Panc1 (cell line): ENCODE data around the gene WNT7B. TPM values are rescaled to one million over a fixed set of nuclear protein-coding genes. Genes with fewer than 3 reads are reported as not detected.
A peak's percentile ranks its signal among the peaks of the same experiment; 100 is the strongest.

ENCODE experiments used
- ATAC-seq: fragments of 200-7000 bp; cut with Tn5 transposase; 2 replicates; pipeline ENCODE4 v1.9.1; 2020; ENCODE audit warnings: mild to moderate bottlenecking, moderate library complexity
- BruUV-seq: library from RNA; stranded (reverse); fragments of 400-500 nt; replicated peaks from 2 replicates; lab custom pipeline; 2021; lab: Mats Ljungman, UMichigan
- CTCF ChIA-PET: fragments of 300-600 bp; sonication (Branson Sonifier 250); formaldehyde crosslinking; loops from one replicate; lab custom pipeline; 2022; ENCODE audit warnings: antibody characterized with exemption; lab: Charles Lee
- POLR2A ChIA-PET: fragments of 300-600 bp; sonication (Branson Sonifier 250); formaldehyde crosslinking; loops from one replicate; lab custom pipeline; 2022; ENCODE audit warnings: antibody characterized with exemption; lab: Charles Lee
- DNase-seq: peaks from one replicate; pipeline ENCODE4 v3.0.0-alpha.2; 2010; ENCODE audit warnings: low read depth, low spot score
- H3K27ac ChIP-seq: 2 replicates; pipeline ENCODE4 v1.5.1; 2011; ENCODE audit warnings: mild to moderate bottlenecking, low read length, inconsistent platforms
- H3K27me3 ChIP-seq: fragments of 200-500 bp; sonication (Bioruptor generic); 2 replicates; pipeline ENCODE4 v1.6.0; 2014; ENCODE audit warnings: low read length, inconsistent platforms; ENCODE audit not compliant: control insufficient read depth, insufficient read depth
- H3K36me3 ChIP-seq: fragments of 200-500 bp; sonication (Bioruptor generic); 2 replicates; pipeline ENCODE4 v1.5.1; 2014; ENCODE audit warnings: inconsistent platforms, mild to moderate bottlenecking, low read length, moderate library complexity; ENCODE audit not compliant: control insufficient read depth, insufficient read depth
- H3K4me1 ChIP-seq: 2 replicates; pipeline ENCODE4 v1.5.1; 2011; ENCODE audit warnings: inconsistent platforms, mild to moderate bottlenecking, low read length, moderate library complexity; ENCODE audit not compliant: control insufficient read depth, insufficient read depth
- H3K4me3 ChIP-seq, 2 experiments: 2 replicates each; pipeline ENCODE4 v1.5.1; 2011 to 2012; ENCODE audit warnings: low read depth in 2 of 2, low read length in 2 of 2, mild to moderate bottlenecking in 2 of 2, inconsistent platforms in 1 of 2, moderate library complexity in 1 of 2
- H3K9me3 ChIP-seq: fragments of 200-500 bp; sonication (Bioruptor generic); 2 replicates; pipeline ENCODE4 v1.5.1; 2014; ENCODE audit warnings: low read depth, mild to moderate bottlenecking, inconsistent platforms, low read length, moderate library complexity; ENCODE audit not compliant: control insufficient read depth, insufficient read depth
- POLR2AphosphoS5 ChIP-seq: IDR thresholded peaks from 2 replicates; pipeline ENCODE4 v1.6.1; 2012; ENCODE audit warnings: mild to moderate bottlenecking, low read depth, low read length, moderate library complexity
- SIN3A ChIP-seq: IDR thresholded peaks from 2 replicates; pipeline ENCODE4 v1.6.1; 2012; ENCODE audit warnings: low read depth, mild to moderate bottlenecking, low read length, moderate library complexity, borderline replicate concordance; ENCODE audit not compliant: insufficient read depth
- TCF7L2 ChIP-seq: IDR thresholded peaks from 2 replicates; pipeline ENCODE4 v1.6.1; 2011; ENCODE audit warnings: mild to moderate bottlenecking, low read depth, low read length, inconsistent platforms
- in situ Hi-C: cut with HindIII; loops from 2 replicates; pipeline ENCODE4 v1.10.0; 2016; ENCODE audit warnings: low sequenced_read_pairs, low pct_unique_long_range_greater_than_20kb
- intact Hi-C: fragments of 100-400 bp; cut with micrococcal nuclease; formaldehyde crosslinking; loops from one replicate; pipeline ENCODE4 v1.10.0; 2022; ENCODE audit not compliant: unreplicated experiment
- total RNA-seq: library from RNA; stranded (reverse); gene quantifications from one replicate; pipeline ENCODE4 v1.2.1, GENCODE V29; 2021; ENCODE audit not compliant: unreplicated experiment
- TF ChIP-seq, protein P1 (sequence below), 2 experiments: IDR thresholded peaks; 2 replicates each; pipeline ENCODE4 v1.6.1; 2011 to 2012; ENCODE audit warnings: low read depth in 2 of 2, control low read depth in 1 of 2, low read length in 1 of 2, mild to moderate bottlenecking in 1 of 2, moderate library complexity in 1 of 2; ENCODE audit not compliant: insufficient read depth in 1 of 2
- TF ChIP-seq, protein P2 (sequence below): fragments of 450-650 bp; IDR thresholded peaks from 2 replicates; pipeline ENCODE4 v1.5.1; 2017; ENCODE audit warnings: mild to moderate bottlenecking

WNT7B gene
- total RNA-seq, 1 experiment from 2014 or later = 52.1 TPM

DNA sequence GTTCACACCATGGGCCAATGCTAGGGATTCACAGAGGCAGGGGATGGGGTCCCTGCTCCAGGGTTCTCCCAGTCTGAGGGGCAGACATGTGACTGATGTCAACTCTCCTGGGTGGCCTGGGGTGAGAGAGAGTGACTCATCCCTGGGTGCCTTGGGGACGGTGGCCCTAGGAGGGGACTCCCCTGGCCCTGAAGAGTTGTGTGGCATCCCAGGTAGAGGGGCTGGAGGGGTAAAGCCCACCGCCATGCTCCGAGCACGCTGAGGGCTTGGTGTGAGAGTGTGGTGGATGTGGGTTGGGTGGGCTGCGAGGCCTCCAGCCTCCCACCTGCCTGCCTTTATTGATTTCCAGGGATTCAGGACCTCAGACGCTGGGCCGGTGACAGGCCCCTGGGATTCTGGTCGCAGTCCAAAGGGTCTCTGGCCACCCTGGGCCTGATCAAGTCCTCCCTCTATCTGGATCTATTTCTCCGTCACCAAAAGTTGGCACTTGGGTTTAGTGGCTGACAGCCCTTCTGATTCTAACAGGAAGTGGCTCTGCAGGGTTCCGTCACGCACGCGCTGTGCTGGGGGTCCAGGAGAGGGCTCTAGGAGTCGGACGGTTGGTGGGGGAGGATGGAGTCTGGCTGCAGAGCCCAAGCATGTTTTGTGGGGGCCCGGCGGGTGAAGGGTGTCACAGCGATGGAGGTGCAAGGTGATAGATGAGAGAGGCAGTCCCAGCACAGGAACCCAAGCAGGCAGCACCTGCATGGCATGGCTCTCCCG, 27.3 kb upstream of the WNT7B start:
- in situ Hi-C loops = loop anchor here (25.0 kb wide), 1 partner anchor 308 kb away; no protein-coding TSS in a partner anchor
- peak overlapping the region; percentile 44; the same call in 1 of the 2 replicates for H3K27ac ChIP-seq
- CTCF ChIA-PET = no interaction called here

DNA sequence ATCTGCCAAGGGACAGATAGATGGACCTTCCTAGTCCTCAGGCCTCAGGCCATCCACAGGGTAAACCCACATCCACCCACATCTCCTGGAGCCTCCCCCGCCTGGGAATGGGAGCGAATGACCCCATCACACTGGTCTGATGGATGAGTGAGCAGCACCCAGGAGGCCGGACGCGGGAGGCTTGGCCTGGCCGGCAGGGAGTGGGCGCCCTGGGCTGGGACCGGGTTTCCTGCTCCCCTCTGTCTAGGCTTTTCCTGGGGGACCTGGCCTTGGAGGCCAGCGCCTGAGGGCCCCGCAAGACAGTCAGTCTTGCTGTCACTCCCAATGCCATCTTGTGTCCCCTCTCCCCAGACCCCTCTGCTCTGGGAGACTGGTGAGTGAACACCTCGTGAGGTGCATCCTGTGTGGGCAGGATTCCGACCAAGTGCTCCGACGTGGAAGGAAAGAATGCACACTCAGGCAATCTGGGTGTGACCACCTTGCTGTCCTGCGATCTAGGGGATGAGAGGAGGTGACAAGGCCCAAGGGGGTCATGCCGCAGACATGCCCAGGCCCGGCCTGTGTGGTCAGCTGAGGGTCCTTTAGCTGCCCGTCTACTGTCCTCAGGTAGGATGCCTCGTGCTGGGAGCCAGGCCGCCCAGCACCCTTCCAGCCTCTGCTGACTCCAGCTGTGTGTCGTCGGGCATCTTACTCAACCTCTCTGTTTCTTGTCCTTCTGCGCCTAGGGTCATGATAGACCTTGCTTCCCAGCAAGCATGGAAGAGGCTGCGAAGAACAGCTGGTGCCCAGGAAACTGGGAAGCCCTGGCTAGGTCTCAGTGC, 26.5 kb upstream of the WNT7B start:
- DNase-seq = no peak
- H3K27ac ChIP-seq = peak overlapping the region; percentile 44
- intact Hi-C loops (no loop called here), in situ Hi-C loops (loop anchor here (25.0 kb wide), 1 partner anchor 309 kb away; no protein-coding TSS in a partner anchor)
- CTCF ChIA-PET = no interaction called here
- no peak for ATAC-seq
- H3K36me3 ChIP-seq = no peaks in the 10 kb centered on the region
- no peak overlapping the region for H3K4me3 ChIP-seq
- no TSS peak for BruUV-seq
- H3K9me3 ChIP-seq = no peaks in the 10 kb centered on the region
- H3K4me1 ChIP-seq = peaks cover 24% of the 10 kb centered on the region
- TF ChIP-seq, protein P1, sequence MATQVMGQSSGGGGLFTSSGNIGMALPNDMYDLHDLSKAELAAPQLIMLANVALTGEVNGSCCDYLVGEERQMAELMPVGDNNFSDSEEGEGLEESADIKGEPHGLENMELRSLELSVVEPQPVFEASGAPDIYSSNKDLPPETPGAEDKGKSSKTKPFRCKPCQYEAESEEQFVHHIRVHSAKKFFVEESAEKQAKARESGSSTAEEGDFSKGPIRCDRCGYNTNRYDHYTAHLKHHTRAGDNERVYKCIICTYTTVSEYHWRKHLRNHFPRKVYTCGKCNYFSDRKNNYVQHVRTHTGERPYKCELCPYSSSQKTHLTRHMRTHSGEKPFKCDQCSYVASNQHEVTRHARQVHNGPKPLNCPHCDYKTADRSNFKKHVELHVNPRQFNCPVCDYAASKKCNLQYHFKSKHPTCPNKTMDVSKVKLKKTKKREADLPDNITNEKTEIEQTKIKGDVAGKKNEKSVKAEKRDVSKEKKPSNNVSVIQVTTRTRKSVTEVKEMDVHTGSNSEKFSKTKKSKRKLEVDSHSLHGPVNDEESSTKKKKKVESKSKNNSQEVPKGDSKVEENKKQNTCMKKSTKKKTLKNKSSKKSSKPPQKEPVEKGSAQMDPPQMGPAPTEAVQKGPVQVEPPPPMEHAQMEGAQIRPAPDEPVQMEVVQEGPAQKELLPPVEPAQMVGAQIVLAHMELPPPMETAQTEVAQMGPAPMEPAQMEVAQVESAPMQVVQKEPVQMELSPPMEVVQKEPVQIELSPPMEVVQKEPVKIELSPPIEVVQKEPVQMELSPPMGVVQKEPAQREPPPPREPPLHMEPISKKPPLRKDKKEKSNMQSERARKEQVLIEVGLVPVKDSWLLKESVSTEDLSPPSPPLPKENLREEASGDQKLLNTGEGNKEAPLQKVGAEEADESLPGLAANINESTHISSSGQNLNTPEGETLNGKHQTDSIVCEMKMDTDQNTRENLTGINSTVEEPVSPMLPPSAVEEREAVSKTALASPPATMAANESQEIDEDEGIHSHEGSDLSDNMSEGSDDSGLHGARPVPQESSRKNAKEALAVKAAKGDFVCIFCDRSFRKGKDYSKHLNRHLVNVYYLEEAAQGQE (IDR thresholded peaks at IDR 0.05; ENCODE audit: insufficient read depth in 1 of 2, low read depth in 2 of 2, low read length in 1 of 2) = no peak
- TF ChIP-seq, protein P2, sequence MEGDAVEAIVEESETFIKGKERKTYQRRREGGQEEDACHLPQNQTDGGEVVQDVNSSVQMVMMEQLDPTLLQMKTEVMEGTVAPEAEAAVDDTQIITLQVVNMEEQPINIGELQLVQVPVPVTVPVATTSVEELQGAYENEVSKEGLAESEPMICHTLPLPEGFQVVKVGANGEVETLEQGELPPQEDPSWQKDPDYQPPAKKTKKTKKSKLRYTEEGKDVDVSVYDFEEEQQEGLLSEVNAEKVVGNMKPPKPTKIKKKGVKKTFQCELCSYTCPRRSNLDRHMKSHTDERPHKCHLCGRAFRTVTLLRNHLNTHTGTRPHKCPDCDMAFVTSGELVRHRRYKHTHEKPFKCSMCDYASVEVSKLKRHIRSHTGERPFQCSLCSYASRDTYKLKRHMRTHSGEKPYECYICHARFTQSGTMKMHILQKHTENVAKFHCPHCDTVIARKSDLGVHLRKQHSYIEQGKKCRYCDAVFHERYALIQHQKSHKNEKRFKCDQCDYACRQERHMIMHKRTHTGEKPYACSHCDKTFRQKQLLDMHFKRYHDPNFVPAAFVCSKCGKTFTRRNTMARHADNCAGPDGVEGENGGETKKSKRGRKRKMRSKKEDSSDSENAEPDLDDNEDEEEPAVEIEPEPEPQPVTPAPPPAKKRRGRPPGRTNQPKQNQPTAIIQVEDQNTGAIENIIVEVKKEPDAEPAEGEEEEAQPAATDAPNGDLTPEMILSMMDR = no peak
- no peak for TF ChIP-seq TCF7L2
- no peak for TF ChIP-seq POLR2AphosphoS5
- TF ChIP-seq SIN3A = no peak
- no peaks in the 10 kb centered on the region for H3K27me3 ChIP-seq
- POLR2A ChIA-PET = interaction anchor here (0.5 kb wide), 1 partner anchor 146 kb away, joined by 5 read pairs; no protein-coding TSS in a partner anchor

More for the DNA sequence above, 27.3 kb upstream of the WNT7B start:
- H3K27me3 ChIP-seq = no peaks in the 10 kb centered on the region
- intact Hi-C loops = no loop called here
- H3K4me3 ChIP-seq = no peak overlapping the region
- no peak for TF ChIP-seq SIN3A
- TF ChIP-seq POLR2AphosphoS5 = no peak
- TF ChIP-seq, protein P2 = no peak
- no peak for TF ChIP-seq TCF7L2
- TF ChIP-seq, protein P1 (IDR thresholded peaks at IDR 0.05; ENCODE audit: insufficient read depth in 1 of 2, low read depth in 2 of 2, low read length in 1 of 2) = no peak
- BruUV-seq = no TSS peak
- no peaks in the 10 kb centered on the region for H3K36me3 ChIP-seq
- peaks cover 24% of the 10 kb centered on the region for H3K4me1 ChIP-seq
- no peak for ATAC-seq
- POLR2A ChIA-PET = no interaction called here
- H3K9me3 ChIP-seq = no peaks in the 10 kb centered on the region
- no peak for DNase-seq
